GM20000 (cell line): Measurements from ENCODE around the gene ASMTL.
"Not testable (repeated sequence)": the region's sequence is repeated elsewhere in the genome, so short reads cannot be mapped to it uniquely, and the experiment has no call there.

Experiments used
- DNase-seq: peaks from one replicate; pipeline ENCODE4 v3.0.0; 2012; ENCODE audit warnings: low spot score
- CTCF ChIP-seq: IDR thresholded peaks from 2 replicates; pipeline ENCODE4 v1.5.1; 2012; ENCODE audit warnings: mild to moderate bottlenecking, control low read depth; ENCODE audit errors: extremely low read depth, missing control alignments

The ASMTL gene

DNA sequence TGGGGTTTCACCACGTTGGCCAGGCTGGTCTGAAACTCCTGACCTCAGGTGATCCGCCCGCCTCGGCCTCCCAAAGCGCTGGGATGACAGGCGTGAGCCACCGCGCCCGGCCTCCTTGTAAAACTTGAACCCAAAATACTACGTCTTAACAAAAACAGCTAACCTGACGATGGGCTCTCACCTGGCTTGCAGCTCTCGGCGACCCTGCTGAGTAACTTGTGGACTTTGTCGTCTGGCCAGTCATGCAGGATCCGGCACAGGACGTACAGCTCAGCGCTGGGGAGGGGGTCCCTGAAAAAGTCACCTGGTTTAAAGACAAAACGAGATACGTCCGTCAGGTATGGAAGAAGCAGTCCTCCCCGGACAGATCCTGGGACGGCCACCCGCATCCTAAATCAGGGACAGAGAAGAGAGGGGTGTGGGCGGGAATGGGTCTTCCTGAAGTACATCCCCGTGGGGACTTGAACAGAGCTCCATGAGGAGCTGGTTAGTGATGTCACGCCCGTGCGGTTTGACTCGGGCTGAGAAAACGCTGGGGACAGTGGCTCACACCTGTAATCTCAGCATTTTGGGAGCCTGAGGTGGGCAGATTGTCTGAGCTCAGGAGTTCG lies 40.1 kb downstream of the ASMTL start:
- DNase-seq: no peak
- TF ChIP-seq CTCF: no peak

- no peak for TF ChIP-seq CTCF
- DNase-seq: no peak
Observed at GRCh38 chrX:1411326-1411725, 41.4 kb downstream of the ASMTL start.

- no peak for DNase-seq
Observed at GRCh38 chrX:1407035-1407434, 45.7 kb downstream of the ASMTL start.

DNA sequence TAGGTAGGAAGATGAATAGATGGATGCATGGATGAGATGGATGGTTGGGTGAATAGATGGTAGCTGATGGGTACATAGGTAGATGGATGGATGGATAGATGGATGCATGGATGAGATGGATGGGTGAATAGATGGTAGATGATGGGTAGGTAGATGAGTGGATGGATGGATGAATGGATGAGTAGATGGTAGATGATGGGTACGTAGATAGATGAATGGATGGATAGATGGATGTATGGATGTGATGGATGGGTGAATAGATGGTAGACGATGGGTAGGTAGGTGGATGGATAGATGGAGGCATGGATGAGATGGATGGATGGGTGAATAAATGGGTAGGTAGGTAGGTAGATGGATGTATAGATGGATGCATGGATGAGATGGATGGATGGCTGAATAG lies 46.9 kb downstream of the ASMTL start:
- DNase-seq: not testable (repeated sequence)

More at GRCh38 chrX:1407035-1407434, 45.7 kb downstream of the ASMTL start:
- no peak for TF ChIP-seq CTCF

DNA sequence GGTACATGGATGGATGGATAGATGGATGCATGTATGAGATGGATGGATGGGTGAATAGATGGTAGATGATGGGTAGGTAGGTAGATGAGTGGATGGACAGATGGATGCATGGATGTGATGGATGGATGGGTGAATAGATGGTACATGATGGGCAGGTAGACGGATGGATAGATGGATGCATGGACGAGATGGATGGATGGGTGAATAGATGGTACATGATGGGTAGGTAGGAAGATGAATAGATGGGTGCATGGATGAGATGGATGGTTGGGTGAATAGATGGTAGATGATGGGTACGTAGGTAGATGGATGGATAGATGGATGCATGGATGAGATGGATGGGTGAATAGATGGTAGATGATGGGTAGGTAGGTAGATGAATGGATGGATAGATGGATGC lies 48.8 kb downstream of the ASMTL start:
- DNase-seq: not testable (repeated sequence)

GRCh38 chrX:1403228-1403627 lies 49.5 kb downstream of the ASMTL start:
- no peak for DNase-seq
- no peak for TF ChIP-seq CTCF

GRCh38 chrX:1401611-1402430 lies 50.9 kb downstream of the ASMTL start:
- TF ChIP-seq CTCF: no peak
- no peak for DNase-seq

GRCh38 chrX:1400742-1401471 lies 51.8 kb downstream of the ASMTL start:
- no peak for TF ChIP-seq CTCF
- DNase-seq: no peak
